ENCODE measurements around the gene HSPG2. TPM values are rescaled to one million over a fixed set of nuclear protein-coding genes. Genes with fewer than 3 reads are reported as not detected.
"Not testable (repeated sequence)": the region's sequence is repeated elsewhere in the genome, so short reads cannot be mapped to it uniquely, and the experiment has no call there.

HSPG2 gene
- total RNA-seq, 1 donor from 2014 or later: 1.7 TPM

DNA sequence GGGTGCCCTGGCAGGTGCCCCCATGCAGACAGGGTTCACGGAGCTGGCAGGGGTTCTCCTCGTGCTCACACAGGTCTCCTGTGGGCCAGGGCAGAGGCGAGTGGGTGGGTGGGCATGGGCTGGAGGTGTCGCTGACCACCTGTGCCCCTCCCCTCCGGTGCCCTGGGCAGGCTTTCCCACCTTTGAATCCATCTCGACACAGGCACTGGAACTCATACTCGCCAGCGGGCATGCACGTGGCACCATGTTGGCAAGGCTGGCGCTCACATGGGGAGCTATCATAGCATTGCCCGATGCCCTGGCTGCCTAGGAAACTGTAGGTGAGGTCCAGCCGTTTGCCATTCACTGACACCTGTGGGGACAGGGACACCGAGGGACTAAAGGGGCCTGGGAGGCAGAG lies 109.0 kb downstream of the HSPG2 start:
- no peaks in the 10 kb centered on the region for H3K27me3 Mint-ChIP-seq

DNA sequence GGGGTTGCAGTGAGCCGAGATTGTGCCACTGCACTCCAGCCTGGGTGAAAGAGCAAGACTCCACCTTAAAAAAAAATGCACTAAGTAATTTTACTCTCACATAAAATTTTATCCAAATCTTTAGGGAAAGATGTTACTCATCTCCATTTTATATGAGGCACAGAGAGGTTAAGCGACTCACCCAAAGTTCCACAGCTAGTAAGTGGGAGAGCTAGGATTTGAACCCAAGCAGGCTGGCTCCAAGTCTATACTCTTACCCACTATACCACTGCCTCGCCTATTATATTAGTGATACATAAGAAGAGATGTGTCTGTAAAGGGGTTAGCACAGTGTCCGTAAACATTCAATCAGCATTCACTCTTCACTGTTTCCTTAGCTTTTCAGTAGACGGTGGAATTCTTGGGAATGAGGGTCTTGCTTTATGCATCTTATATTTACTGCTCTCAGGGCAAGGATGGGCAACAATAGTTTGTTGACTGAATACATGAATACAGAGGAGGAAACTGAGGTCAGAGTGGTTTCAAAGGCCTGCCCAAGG lies 109.9 kb downstream of the HSPG2 start:
- CTCF ChIA-PET: no interaction called here
- Mint-ChIP-seq H3K27ac (no peak overlapping the region), H3K27me3 (no peaks in the 10 kb centered on the region), H3K4me1 (no peaks in the 10 kb centered on the region), H3K9me3 (no peaks in the 10 kb centered on the region), H3K4me3 (no peak overlapping the region), H3K36me3 (ENCODE audit: low read depth) (peaks cover 3% of the 10 kb centered on the region)
- DNase-seq (no peak), ATAC-seq (ENCODE audit: low read depth) (no peak)
- intact Hi-C loops (cut with micrococcal nuclease): no loop called here
- POLR2A ChIA-PET: no interaction called here
- TF ChIP-seq, protein P1, sequence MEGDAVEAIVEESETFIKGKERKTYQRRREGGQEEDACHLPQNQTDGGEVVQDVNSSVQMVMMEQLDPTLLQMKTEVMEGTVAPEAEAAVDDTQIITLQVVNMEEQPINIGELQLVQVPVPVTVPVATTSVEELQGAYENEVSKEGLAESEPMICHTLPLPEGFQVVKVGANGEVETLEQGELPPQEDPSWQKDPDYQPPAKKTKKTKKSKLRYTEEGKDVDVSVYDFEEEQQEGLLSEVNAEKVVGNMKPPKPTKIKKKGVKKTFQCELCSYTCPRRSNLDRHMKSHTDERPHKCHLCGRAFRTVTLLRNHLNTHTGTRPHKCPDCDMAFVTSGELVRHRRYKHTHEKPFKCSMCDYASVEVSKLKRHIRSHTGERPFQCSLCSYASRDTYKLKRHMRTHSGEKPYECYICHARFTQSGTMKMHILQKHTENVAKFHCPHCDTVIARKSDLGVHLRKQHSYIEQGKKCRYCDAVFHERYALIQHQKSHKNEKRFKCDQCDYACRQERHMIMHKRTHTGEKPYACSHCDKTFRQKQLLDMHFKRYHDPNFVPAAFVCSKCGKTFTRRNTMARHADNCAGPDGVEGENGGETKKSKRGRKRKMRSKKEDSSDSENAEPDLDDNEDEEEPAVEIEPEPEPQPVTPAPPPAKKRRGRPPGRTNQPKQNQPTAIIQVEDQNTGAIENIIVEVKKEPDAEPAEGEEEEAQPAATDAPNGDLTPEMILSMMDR (IDR thresholded peaks at IDR 0.05): no peak

More for the DNA sequence above, 109.0 kb downstream of the HSPG2 start:
- ChIA-PET POLR2A (no interaction called here), CTCF (no interaction called here)
- Mint-ChIP-seq H3K9me3 (peaks cover 3% of the 10 kb centered on the region), H3K27ac (no peak overlapping the region), H3K4me1 (no peaks in the 10 kb centered on the region), H3K36me3 (ENCODE audit: low read depth) (peaks cover 7% of the 10 kb centered on the region), H3K4me3 (no peak overlapping the region)
- TF ChIP-seq, protein P1 (IDR thresholded peaks at IDR 0.05): no peak
- ATAC-seq (ENCODE audit: low read depth): no peak
- intact Hi-C loops (cut with micrococcal nuclease): no loop called here
- DNase-seq: no peak

DNA sequence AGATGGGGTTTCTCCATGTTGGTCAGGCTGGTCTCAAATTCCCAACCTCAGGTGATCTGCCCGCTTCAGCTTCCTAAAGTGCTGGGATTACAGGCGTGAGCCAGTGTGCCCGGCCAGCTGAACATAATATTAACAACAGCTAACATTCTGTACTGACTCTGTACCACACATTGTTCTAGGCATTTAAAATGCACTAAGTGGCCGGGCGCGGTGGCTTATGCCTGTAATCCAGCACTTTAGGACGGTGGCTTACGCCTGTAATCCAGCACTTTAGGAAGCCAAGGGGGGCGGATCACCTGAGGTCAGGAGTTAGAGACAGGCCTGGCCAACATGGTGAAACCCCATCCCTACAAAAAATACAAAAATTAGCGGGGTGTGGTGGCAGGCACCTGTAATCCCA lies 110.4 kb downstream of the HSPG2 start:
- H3K9me3 Mint-ChIP-seq; H3K4me1 Mint-ChIP-seq; CTCF ChIA-PET; H3K27ac Mint-ChIP-seq; DNase-seq; intact Hi-C loops (cut with micrococcal nuclease); H3K36me3 Mint-ChIP-seq (ENCODE audit: low read depth); H3K27me3 Mint-ChIP-seq; POLR2A ChIA-PET; ATAC-seq (ENCODE audit: low read depth); H3K4me3 Mint-ChIP-seq: not testable (repeated sequence)

DNA sequence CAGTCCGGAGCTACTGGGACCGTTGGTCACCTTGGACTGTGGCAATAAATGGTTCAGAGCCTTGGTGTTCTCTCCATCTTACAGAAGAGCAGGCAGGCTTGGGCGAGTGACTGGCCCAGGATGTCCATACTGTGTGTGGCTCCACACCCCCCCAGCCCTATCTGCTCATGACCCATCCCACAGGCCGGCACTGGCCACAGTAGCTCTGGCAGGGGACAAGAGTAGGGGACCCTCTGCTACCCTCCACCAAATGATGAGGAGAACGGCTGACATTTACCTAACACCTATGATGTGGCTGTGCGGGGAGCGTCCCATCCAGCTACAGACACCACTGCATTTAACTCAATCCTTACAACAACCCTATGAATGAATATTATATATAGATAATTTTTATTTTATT lies 111.7 kb downstream of the HSPG2 start:
- Mint-ChIP-seq H3K27me3 (no peaks in the 10 kb centered on the region), H3K9me3 (no peaks in the 10 kb centered on the region), H3K36me3 (ENCODE audit: low read depth) (peaks cover 3% of the 10 kb centered on the region), H3K27ac (no peak overlapping the region), H3K4me3 (no peak overlapping the region), H3K4me1 (no peaks in the 10 kb centered on the region)
- TF ChIP-seq, protein P1 (IDR thresholded peaks at IDR 0.05): no peak
- ChIA-PET CTCF (no interaction called here), POLR2A (no interaction called here)
- no peak for DNase-seq
- intact Hi-C loops (cut with micrococcal nuclease): no loop called here
- no peak for ATAC-seq (ENCODE audit: low read depth)

DNA sequence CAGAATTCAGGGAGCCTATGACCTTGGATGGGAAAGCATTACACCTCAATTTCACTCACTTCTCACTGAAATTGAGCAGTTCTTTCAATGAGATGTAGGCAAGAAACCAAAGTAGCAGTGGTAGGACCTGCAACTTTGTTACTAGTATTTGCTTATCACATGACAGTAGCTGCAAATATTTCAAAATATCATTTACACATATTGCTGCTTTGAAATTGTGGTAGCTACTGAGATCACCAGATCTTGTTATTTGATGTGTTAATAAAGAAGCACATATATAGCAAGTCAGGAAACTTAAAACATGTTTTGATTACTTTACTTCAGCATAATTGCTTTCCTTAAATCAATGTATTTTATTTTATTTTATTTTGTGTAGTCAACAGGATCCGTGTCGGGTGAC lies 112.2 kb downstream of the HSPG2 start:
- Mint-ChIP-seq H3K36me3 (ENCODE audit: low read depth) (peaks cover 3% of the 10 kb centered on the region), H3K4me3 (no peak overlapping the region), H3K27me3 (no peaks in the 10 kb centered on the region), H3K9me3 (no peaks in the 10 kb centered on the region), H3K4me1 (no peaks in the 10 kb centered on the region), H3K27ac (no peak overlapping the region)
- intact Hi-C loops (cut with micrococcal nuclease): no loop called here
- no peak for ATAC-seq (ENCODE audit: low read depth)
- CTCF ChIA-PET: no interaction called here
- DNase-seq: no peak
- TF ChIP-seq, protein P1 (IDR thresholded peaks at IDR 0.05): no peak
- POLR2A ChIA-PET: no interaction called here

All from activated B cell treated with CpG ODN at 0.5 μM for 24 hours (primary cell).